OCI-LY3 (cell line): Measurements from ENCODE around the gene MCF2L2.

Experiments used
- EZH2phosphoT487 ChIP-seq: fragments of 200-600 bp; shearing (Covaris generic); IDR thresholded peaks from 2 replicates; pipeline ENCODE4 v1.6.1; 2018; ENCODE audit warnings: antibody characterized with exemption, mixed run types, low read depth
- TF ChIP-seq, protein P1 (sequence below): fragments of 200-600, 300-600 bp; sonication (generic); IDR thresholded peaks from 2 replicates; pipeline ENCODE4 v1.5.1; 2014; ENCODE audit warnings: antibody characterized with exemption, low read length, low read depth

- TF ChIP-seq, protein P1, sequence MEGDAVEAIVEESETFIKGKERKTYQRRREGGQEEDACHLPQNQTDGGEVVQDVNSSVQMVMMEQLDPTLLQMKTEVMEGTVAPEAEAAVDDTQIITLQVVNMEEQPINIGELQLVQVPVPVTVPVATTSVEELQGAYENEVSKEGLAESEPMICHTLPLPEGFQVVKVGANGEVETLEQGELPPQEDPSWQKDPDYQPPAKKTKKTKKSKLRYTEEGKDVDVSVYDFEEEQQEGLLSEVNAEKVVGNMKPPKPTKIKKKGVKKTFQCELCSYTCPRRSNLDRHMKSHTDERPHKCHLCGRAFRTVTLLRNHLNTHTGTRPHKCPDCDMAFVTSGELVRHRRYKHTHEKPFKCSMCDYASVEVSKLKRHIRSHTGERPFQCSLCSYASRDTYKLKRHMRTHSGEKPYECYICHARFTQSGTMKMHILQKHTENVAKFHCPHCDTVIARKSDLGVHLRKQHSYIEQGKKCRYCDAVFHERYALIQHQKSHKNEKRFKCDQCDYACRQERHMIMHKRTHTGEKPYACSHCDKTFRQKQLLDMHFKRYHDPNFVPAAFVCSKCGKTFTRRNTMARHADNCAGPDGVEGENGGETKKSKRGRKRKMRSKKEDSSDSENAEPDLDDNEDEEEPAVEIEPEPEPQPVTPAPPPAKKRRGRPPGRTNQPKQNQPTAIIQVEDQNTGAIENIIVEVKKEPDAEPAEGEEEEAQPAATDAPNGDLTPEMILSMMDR: no peak
- no peak for TF ChIP-seq EZH2phosphoT487
These were observed 1.1 kb downstream of the MCF2L2 start for GRCh38 chr3:183427196-183427875.
